GM12878 (cell line): ENCODE measurements around the gene SNX13. TPM values are rescaled to one million over a fixed set of nuclear protein-coding genes. Genes with fewer than 3 reads are reported as not detected.

Source experiments
- ATAC-seq: fragments of 200-7000 bp; cut with Tn5 transposase; 3 replicates; pipeline ENCODE4 v1.9.1; 2020; ENCODE audit warnings: mild to moderate bottlenecking, moderate library complexity
- BruUV-seq: library from RNA; stranded (reverse); fragments of 400-500 nt; replicated peaks from 2 replicates; lab custom pipeline; 2021; lab: Mats Ljungman, UMichigan
- CTCF ChIA-PET: fragments of 300-600 bp; sonication (Branson Sonifier 250); formaldehyde crosslinking; extraction: SDS; loops from one replicate; lab custom pipeline; 2021; ENCODE audit warnings: inconsistent platforms; lab: Yijun Ruan, JAX
- POLR2A ChIA-PET: fragments of 350-600 bp; formaldehyde crosslinking; extraction: SDS; loops from one replicate; lab custom pipeline; 2021; ENCODE audit warnings: inconsistent platforms; lab: Charles Lee
- RAD21 ChIA-PET: fragments of 300-600 bp; sonication (Branson Sonifier 250); formaldehyde crosslinking; loops from one replicate; lab custom pipeline; 2023; ENCODE audit warnings: antibody characterized with exemption; ENCODE audit not compliant: unreplicated experiment; lab: Charles Lee
- SMC1A ChIA-PET: fragments of 300-600 bp; sonication (Branson Sonifier 250); formaldehyde crosslinking; loops from one replicate; lab custom pipeline; 2023; ENCODE audit not compliant: unreplicated experiment, uncharacterized antibody; lab: Charles Lee
- DNase-seq: peaks from one replicate; pipeline ENCODE4 v3.0.0-alpha.2; 2011; ENCODE audit warnings: low read depth, low spot score
- FAIRE-seq: peaks from 3 replicates; lab custom pipeline; 2011; peaks lifted over from hg19 to GRCh38; lab: Jason Lieb, UNC
- H2AFZ ChIP-seq: 2 replicates; pipeline ENCODE4 v1.6.0; 2011; ENCODE audit warnings: low read depth, low read length, control low read depth; ENCODE audit not compliant: control insufficient read depth
- H3K27ac ChIP-seq: 2 replicates; pipeline ENCODE4 v1.5.1; 2011; ENCODE audit warnings: control low read depth; ENCODE audit not compliant: control insufficient read depth, insufficient read depth
- H3K27me3 ChIP-seq, 2 experiments: replicated peaks in 1 of 2; 2 replicates each; pipeline versions ENCODE4 v1.6.0 to v1.6.1; 2011; ENCODE audit warnings: low read length in 1 of 2; ENCODE audit not compliant: control insufficient read depth in 2 of 2, insufficient read depth in 2 of 2
- H3K36me3 ChIP-seq, 2 experiments: 2 replicates each; pipeline ENCODE4 v1.5.1; 2011; ENCODE audit warnings: low read length in 1 of 2; ENCODE audit not compliant: control insufficient read depth in 2 of 2, insufficient read depth in 2 of 2
- H3K4me1 ChIP-seq: 2 replicates; pipeline ENCODE4 v1.6.1; 2011; ENCODE audit warnings: mild to moderate bottlenecking, low read length, moderate library complexity, mixed read lengths; ENCODE audit not compliant: control insufficient read depth, insufficient read depth
- H3K4me2 ChIP-seq: 2 replicates; pipeline ENCODE4 v1.6.0; 2011; ENCODE audit warnings: control low read depth; ENCODE audit not compliant: control insufficient read depth, insufficient read depth
- H3K4me3 ChIP-seq: fragments of 200-600 bp; sonication (generic); 2 replicates; pipeline ENCODE4 v1.5.1; 2016
- H3K79me2 ChIP-seq: 2 replicates; pipeline ENCODE4 v1.6.0; 2011; ENCODE audit warnings: low read length; ENCODE audit not compliant: control insufficient read depth, insufficient read depth
- H3K9ac ChIP-seq: 2 replicates; pipeline ENCODE4 v1.8.0; 2011; ENCODE audit warnings: low read length, control low read depth, mixed read lengths; ENCODE audit not compliant: control insufficient read depth, insufficient read depth
- H3K9me3 ChIP-seq: replicated peaks from 3 replicates; pipeline ENCODE4 v1.5.1; 2011; ENCODE audit warnings: mild to moderate bottlenecking, low read length; ENCODE audit not compliant: control insufficient read depth, insufficient read depth
- H4K20me1 ChIP-seq: 2 replicates; pipeline ENCODE4 v1.6.0; 2011; ENCODE audit not compliant: control insufficient read depth, insufficient read depth
- NR2C2 ChIP-seq: IDR thresholded peaks from 2 replicates; pipeline ENCODE4 v1.6.1; 2011; ENCODE audit warnings: borderline replicate concordance, low read depth; ENCODE audit not compliant: control insufficient read depth, insufficient read length
- SRF ChIP-seq, 2 experiments: IDR thresholded peaks; 2 replicates each; pipeline ENCODE4 v1.6.1; 2011; ENCODE audit warnings: low read depth in 2 of 2, low read length in 2 of 2, mild to moderate bottlenecking in 1 of 2, moderate library complexity in 1 of 2
- SUZ12 ChIP-seq: fragments of 200-600 bp; sonication (generic); IDR thresholded peaks from one replicate; pipeline ENCODE4 v1.6.1; 2018; ENCODE audit warnings: antibody characterized with exemption, mild to moderate bottlenecking; ENCODE audit not compliant: unreplicated experiment
- WRNIP1 ChIP-seq: IDR thresholded peaks from 2 replicates; pipeline ENCODE4 v1.6.1; 2011; ENCODE audit warnings: low read depth, low read length, improper control_type of control experiment, borderline replicate concordance
- WGBS: methylation state at CpG from one replicate; pipeline ENCODE4 v1.1.6; 2016; ENCODE audit warnings: low lambda C conversion rate; ENCODE audit not compliant: insufficient replicate concordance, insufficient coverage; ENCODE audit errors: missing lambda C conversion rate; 5-methylcytosine and 5-hydroxymethylcytosine counted together
- in situ Hi-C: fragments of 300-500 bp; cut with MboI; formaldehyde crosslinking; loops from 9 replicates; pipeline ENCODE4 v1.14.3; 2018; ENCODE audit warnings: mixed read lengths
- intact Hi-C: fragments of 100-400 bp; cut with micrococcal nuclease; formaldehyde crosslinking; loops from one replicate; pipeline ENCODE4 v1.14.2; 2022; ENCODE audit not compliant: unreplicated experiment
- polyA plus RNA-seq, 11 experiments: library from polyadenylated mRNA; depleted of rRNA in 4 of 11; unstranded in 6 of 11; stranded (reverse) in 5 of 11; fragments of >200 nt; fragmentation: Nextera tagmentation in 4 of 11; fragmentation: Illumina TruSeq in 1 of 11; extraction: Ambion mirVana in 4 of 11; extraction: Trizol in 1 of 11; gene quantifications; 1 replicate in 1 of 11; 2 replicates in 10 of 11; pipeline versions ENCODE4 v1.2.1 to v1.2.3, GENCODE V29; 2011 to 2016; ENCODE audit warnings: inconsistent platforms in 2 of 11, missing spikeins in 2 of 11, low read depth in 1 of 11
- total RNA-seq, 4 experiments: library from RNA; depleted of rRNA in 3 of 4; stranded (reverse); fragments of >200 nt in 3 of 4; fragmentation: Illumina TruSeq in 1 of 4; extraction: Trizol in 1 of 4; gene quantifications; 2 replicates each; pipeline versions ENCODE4 v1.2.1 to v1.2.3, GENCODE V29; 2013 to 2021
- TF ChIP-seq, protein P1 (sequence below): IDR thresholded peaks from 2 replicates; pipeline ENCODE4 v1.6.1; 2012; ENCODE audit warnings: mild to moderate bottlenecking, low read depth, low read length
- TF ChIP-seq, protein P2 (sequence below): IDR thresholded peaks from 2 replicates; pipeline ENCODE4 v1.6.1; 2011; ENCODE audit warnings: borderline replicate concordance, low read depth, mild to moderate bottlenecking, moderate library complexity, mixed read lengths, low read length; ENCODE audit not compliant: insufficient read depth; ENCODE audit errors: extremely low read length
- TF ChIP-seq, protein P3 (sequence below): fragments of 450-650 bp; IDR thresholded peaks from 2 replicates; pipeline ENCODE4 v1.6.1; 2016; ENCODE audit warnings: mild to moderate bottlenecking, moderate library complexity, borderline replicate concordance
- TF ChIP-seq, protein P4 (sequence below): fragments of 450-650 bp; IDR thresholded peaks from 2 replicates; pipeline ENCODE4 v1.6.1; 2018; ENCODE audit warnings: borderline replicate concordance, mild to moderate bottlenecking; ENCODE audit not compliant: partially characterized antibody

The SNX13 gene
- total and polyA plus RNA-seq, 10 of the 15 experiments (the other 5 are each of a cell fraction or from before 2014, with no cell fraction given) = 2.2 to 17.1 (median 11.9) TPM

DNA sequence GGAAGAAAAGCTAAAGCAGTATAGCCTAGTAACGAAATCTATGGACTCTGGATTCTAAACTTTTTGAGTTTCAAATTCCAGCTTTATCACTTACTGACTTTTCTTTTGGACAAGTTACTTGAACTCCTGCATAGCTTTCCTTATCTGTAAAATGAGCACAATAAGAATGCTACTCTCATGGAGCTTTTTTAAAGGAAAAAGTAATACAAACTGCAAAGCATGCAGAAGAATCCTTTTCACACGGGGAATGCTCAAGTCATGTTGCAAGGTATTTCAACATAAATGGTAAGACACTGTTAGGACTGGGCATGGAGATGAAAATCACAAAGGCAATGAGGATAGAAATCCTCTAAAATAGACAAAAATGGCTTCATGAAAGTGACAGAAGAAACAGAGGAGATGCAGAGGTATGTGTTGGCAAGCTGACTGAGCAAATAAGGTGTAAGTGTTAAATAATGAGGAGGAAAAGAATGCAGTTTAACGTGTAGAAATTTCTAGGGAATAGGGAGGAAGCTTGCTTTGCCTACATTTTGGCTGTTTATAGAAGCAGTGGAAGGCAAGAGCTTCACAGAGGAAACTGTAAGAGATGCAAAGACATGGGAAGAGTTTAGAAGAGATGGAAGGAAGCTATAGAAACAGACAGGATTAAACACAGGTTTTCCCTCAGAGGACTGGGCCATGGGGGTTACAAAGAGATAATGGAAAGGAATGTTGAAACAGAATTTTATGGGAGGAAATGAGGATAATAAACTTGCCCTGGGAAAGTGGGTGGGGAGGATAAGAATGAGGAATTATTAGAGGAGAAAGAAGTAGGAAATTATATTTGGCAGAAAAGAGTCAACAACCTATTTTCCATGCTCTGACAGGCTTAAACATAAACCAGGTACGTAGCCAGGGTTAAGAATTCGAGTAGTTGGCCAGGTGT is 28.8 kb upstream of the SNX13 start (continued):
- TF ChIP-seq, protein P1, sequence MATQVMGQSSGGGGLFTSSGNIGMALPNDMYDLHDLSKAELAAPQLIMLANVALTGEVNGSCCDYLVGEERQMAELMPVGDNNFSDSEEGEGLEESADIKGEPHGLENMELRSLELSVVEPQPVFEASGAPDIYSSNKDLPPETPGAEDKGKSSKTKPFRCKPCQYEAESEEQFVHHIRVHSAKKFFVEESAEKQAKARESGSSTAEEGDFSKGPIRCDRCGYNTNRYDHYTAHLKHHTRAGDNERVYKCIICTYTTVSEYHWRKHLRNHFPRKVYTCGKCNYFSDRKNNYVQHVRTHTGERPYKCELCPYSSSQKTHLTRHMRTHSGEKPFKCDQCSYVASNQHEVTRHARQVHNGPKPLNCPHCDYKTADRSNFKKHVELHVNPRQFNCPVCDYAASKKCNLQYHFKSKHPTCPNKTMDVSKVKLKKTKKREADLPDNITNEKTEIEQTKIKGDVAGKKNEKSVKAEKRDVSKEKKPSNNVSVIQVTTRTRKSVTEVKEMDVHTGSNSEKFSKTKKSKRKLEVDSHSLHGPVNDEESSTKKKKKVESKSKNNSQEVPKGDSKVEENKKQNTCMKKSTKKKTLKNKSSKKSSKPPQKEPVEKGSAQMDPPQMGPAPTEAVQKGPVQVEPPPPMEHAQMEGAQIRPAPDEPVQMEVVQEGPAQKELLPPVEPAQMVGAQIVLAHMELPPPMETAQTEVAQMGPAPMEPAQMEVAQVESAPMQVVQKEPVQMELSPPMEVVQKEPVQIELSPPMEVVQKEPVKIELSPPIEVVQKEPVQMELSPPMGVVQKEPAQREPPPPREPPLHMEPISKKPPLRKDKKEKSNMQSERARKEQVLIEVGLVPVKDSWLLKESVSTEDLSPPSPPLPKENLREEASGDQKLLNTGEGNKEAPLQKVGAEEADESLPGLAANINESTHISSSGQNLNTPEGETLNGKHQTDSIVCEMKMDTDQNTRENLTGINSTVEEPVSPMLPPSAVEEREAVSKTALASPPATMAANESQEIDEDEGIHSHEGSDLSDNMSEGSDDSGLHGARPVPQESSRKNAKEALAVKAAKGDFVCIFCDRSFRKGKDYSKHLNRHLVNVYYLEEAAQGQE = no peak

DNA sequence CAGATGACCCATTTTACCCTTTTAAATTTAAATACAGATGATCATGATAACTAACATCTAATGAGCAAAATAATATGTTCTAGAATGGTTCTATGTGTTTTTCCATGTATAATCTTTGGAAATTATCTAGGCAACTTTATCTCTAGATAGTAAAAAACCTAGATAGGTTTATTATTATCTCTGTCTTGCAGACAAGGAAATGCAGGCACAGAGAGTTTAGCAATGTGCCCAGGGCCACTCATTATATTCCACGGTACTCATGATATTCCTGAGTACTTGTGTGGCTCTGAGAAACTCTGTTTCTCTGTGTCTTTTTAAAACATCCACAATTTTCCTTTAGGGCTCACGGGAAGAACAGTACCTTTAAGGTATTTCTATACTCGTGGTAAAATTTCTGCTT is 26.4 kb upstream of the SNX13 start:
- H3K4me3 ChIP-seq = no peak overlapping the region
- no peaks in the 10 kb centered on the region for H3K79me2 ChIP-seq
- H3K36me3 ChIP-seq = no peaks in the 10 kb centered on the region
- H3K4me1 ChIP-seq = no peaks in the 10 kb centered on the region
- no peaks in the 10 kb centered on the region; the same call in 1 of the 2 replicates for H4K20me1 ChIP-seq
- intact Hi-C loops = no loop called here
- no peak overlapping the region for H3K9ac ChIP-seq
- 8% methylated on average over 3 of the region's 3 CpGs for WGBS
- peaks cover 0 to 8% of the 10 kb centered on the region in 2 experiments; a peak in 2 of 4 replicates for H3K27me3 ChIP-seq
- POLR2A ChIA-PET = no interaction called here
- ATAC-seq (no peak), FAIRE-seq (no peak), DNase-seq (no peak)
- no TSS peak for BruUV-seq
- H3K27ac ChIP-seq = no peak overlapping the region
- SMC1A ChIA-PET = no interaction called here
- no peak overlapping the region for H2AFZ ChIP-seq
- RAD21 ChIA-PET = no interaction called here
- H3K9me3 ChIP-seq = no peaks in the 10 kb centered on the region
- CTCF ChIA-PET = no interaction called here
- in situ Hi-C loops = no loop called here
- no peak overlapping the region for H3K4me2 ChIP-seq
- no peak for TF ChIP-seq WRNIP1
- TF ChIP-seq SUZ12 = no peak
- TF ChIP-seq, protein P2, sequence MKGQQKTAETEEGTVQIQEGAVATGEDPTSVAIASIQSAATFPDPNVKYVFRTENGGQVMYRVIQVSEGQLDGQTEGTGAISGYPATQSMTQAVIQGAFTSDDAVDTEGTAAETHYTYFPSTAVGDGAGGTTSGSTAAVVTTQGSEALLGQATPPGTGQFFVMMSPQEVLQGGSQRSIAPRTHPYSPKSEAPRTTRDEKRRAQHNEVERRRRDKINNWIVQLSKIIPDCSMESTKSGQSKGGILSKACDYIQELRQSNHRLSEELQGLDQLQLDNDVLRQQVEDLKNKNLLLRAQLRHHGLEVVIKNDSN = no peak
- TF ChIP-seq SRF (IDR thresholded peaks at IDR 0.05; ENCODE audit: low read depth in 2 of 2, low read length in 2 of 2) = no peak
- TF ChIP-seq, protein P3, sequence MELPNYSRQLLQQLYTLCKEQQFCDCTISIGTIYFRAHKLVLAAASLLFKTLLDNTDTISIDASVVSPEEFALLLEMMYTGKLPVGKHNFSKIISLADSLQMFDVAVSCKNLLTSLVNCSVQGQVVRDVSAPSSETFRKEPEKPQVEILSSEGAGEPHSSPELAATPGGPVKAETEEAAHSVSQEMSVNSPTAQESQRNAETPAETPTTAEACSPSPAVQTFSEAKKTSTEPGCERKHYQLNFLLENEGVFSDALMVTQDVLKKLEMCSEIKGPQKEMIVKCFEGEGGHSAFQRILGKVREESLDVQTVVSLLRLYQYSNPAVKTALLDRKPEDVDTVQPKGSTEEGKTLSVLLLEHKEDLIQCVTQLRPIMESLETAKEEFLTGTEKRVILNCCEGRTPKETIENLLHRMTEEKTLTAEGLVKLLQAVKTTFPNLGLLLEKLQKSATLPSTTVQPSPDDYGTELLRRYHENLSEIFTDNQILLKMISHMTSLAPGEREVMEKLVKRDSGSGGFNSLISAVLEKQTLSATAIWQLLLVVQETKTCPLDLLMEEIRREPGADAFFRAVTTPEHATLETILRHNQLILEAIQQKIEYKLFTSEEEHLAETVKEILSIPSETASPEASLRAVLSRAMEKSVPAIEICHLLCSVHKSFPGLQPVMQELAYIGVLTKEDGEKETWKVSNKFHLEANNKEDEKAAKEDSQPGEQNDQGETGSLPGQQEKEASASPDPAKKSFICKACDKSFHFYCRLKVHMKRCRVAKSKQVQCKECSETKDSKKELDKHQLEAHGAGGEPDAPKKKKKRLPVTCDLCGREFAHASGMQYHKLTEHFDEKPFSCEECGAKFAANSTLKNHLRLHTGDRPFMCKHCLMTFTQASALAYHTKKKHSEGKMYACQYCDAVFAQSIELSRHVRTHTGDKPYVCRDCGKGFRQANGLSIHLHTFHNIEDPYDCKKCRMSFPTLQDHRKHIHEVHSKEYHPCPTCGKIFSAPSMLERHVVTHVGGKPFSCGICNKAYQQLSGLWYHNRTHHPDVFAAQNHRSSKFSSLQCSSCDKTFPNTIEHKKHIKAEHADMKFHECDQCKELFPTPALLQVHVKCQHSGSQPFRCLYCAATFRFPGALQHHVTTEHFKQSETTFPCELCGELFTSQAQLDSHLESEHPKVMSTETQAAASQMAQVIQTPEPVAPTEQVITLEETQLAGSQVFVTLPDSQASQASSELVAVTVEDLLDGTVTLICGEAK = no peak
- no peak for TF ChIP-seq NR2C2
- TF ChIP-seq, protein P4, sequence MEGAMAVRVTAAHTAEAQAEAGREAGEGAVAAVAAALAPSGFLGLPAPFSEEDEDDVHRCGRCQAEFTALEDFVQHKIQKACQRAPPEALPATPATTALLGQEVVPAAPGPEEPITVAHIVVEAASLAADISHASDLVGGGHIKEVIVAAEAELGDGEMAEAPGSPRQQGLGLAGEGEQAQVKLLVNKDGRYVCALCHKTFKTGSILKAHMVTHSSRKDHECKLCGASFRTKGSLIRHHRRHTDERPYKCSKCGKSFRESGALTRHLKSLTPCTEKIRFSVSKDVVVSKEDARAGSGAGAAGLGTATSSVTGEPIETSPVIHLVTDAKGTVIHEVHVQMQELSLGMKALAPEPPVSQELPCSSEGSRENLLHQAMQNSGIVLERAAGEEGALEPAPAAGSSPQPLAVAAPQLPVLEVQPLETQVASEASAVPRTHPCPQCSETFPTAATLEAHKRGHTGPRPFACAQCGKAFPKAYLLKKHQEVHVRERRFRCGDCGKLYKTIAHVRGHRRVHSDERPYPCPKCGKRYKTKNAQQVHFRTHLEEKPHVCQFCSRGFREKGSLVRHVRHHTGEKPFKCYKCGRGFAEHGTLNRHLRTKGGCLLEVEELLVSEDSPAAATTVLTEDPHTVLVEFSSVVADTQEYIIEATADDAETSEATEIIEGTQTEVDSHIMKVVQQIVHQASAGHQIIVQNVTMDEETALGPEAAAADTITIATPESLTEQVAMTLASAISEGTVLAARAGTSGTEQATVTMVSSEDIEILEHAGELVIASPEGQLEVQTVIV = no peak
